DMS114 treated with DMSO at 0.1 percent for 48 hours (cell line): ENCODE measurements around the gene MAMLD1.

Experiments
- DNase-seq: peaks from one replicate; lab custom pipeline; 2025; ENCODE audit not compliant: unreplicated experiment; lab: John Stamatoyannopoulos, UW

Gene MAMLD1

GRCh38 chrX:150525061-150525919 lies 162.2 kb downstream of the MAMLD1 start:
- DNase-seq = no peak

GRCh38 chrX:150526692-150527091 lies 163.6 kb downstream of the MAMLD1 start:
- no peak for DNase-seq

GRCh38 chrX:150527108-150527507 lies 164.0 kb downstream of the MAMLD1 start:
- no peak for DNase-seq

GRCh38 chrX:150529587-150529986 lies 166.5 kb downstream of the MAMLD1 start:
- DNase-seq = no peak

GRCh38 chrX:150530821-150531220 lies 167.7 kb downstream of the MAMLD1 start:
- DNase-seq = no peak

- no peak for DNase-seq
These were observed 168.3 kb downstream of the MAMLD1 start for GRCh38 chrX:150531467-150531866.

GRCh38 chrX:150533863-150534262 lies 170.7 kb downstream of the MAMLD1 start:
- no peak for DNase-seq

GRCh38 chrX:150536455-150537116 lies 173.5 kb downstream of the MAMLD1 start:
- DNase-seq = no peak

GRCh38 chrX:150537851-150538250 lies 174.7 kb downstream of the MAMLD1 start:
- no peak for DNase-seq

- DNase-seq = no peak
These were observed 177.8 kb downstream of the MAMLD1 start for GRCh38 chrX:150540965-150541364.

- no peak for DNase-seq
These were observed 179.7 kb downstream of the MAMLD1 start for GRCh38 chrX:150542846-150543229.

GRCh38 chrX:150543230-150544155 lies 180.4 kb downstream of the MAMLD1 start:
- no peak for DNase-seq

GRCh38 chrX:150544222-150544787 lies 181.2 kb downstream of the MAMLD1 start:
- DNase-seq = no peak

GRCh38 chrX:150544835-150545770 lies 182.0 kb downstream of the MAMLD1 start:
- DNase-seq = no peak

- no peak for DNase-seq
These were observed 183.6 kb downstream of the MAMLD1 start for GRCh38 chrX:150546711-150547153.

- DNase-seq = no peak
These were observed 184.4 kb downstream of the MAMLD1 start for GRCh38 chrX:150547375-150548115.

- no peak for DNase-seq
These were observed 185.1 kb downstream of the MAMLD1 start for GRCh38 chrX:150548251-150548650.

GRCh38 chrX:150548684-150549083 lies 185.6 kb downstream of the MAMLD1 start:
- no peak for DNase-seq

GRCh38 chrX:150551963-150552362 lies 188.8 kb downstream of the MAMLD1 start:
- DNase-seq = no peak
